Left cardiac atrium (tissue), 4 donors: Measurements from ENCODE around the gene ZSWIM6. TPM values are rescaled to one million over a fixed set of nuclear protein-coding genes. Genes with fewer than 3 reads are reported as not detected.
A peak's percentile ranks its signal among the peaks of the same experiment; 100 is the strongest.

Experiments
- ATAC-seq, 2 donors: fragments of 200-7000 bp; cut with Tn5 transposase; one replicate each; pipeline ENCODE4 v1.9.1; 2020; ENCODE audit warnings: mild to moderate bottlenecking in 2 of 2, moderate library complexity in 2 of 2
- DNase-seq: peaks from one replicate; pipeline ENCODE4 v3.0.0-alpha.2; 2020
- intact Hi-C, 2 donors: fragments of 100-400 bp; cut with DNase I; formaldehyde crosslinking; loops; one replicate each; pipeline versions ENCODE4 v1.14.1 to v1.15.1; 2022 to 2023
- total RNA-seq, 2 donors: library from RNA; stranded (reverse); fragmentation: NEBNext Ultra II Directional; extraction: Animal tissue kit (Norgen Biotek cat#: 25700); gene quantifications; one replicate each; pipeline ENCODE4 v1.2.1, GENCODE V29; 2021
- donor health status: DM: no; HTN: yes; CAD: no.
- donor health status: DM: no; HTN: yes; CAD: no; lungs with severe emphysema.
- donor health status: DM: yes; HTN: yes; CAD: no.
- donor health status: Dilated cardiomyopathy.

ZSWIM6 gene
- total RNA-seq, 2 donors from 2014 or later = 6.8 to 7.8 TPM

DNA sequence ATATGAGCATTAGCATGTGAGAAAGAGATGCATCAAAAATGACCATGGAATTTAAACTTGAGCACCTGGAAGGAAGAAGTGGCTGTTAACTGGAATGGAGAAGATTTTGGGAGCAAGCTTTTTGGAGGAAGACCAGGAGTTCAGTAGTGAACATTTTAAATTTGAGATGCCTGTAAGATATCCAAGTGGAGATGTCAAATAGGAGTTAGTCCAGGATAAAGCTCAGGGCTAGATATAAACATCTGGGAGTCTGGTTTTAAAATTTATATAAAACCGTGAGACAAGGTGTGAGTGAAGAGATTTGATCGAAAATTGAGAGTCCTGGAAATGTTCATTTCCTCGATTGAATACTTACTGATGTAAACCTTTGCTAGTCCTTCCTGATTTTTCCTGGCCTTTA lies 217.5 kb downstream of the ZSWIM6 start:
- ATAC-seq = no peak
- intact Hi-C loops = no loop called here
- DNase-seq = no peak

- ATAC-seq = peak; percentile 61 to 95
- intact Hi-C loops = no loop called here
These were observed 219.7 kb downstream of the ZSWIM6 start for GRCh38 chr5:61551637-61552313.

DNA sequence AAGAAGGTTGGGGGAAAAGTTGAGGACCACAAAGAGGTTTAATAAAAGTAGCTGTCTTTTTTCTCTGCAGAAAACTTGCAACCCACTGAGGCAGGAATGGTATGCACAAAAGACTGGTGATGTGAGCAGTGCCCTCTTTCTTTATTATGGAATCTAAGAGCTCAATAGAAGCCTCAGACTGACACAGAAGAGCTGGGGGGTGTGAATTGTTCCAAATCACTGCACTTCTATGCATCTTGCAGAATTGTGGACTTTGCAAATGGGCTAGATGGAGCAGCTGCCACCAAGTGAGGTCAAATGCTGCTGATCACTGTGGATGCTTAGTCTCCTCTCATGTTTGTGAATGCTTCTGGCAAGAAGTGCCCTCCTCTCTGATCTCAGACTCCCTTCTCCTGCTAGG lies 227.1 kb downstream of the ZSWIM6 start:
- ATAC-seq = no peak
- intact Hi-C loops = no loop called here

More at GRCh38 chr5:61551637-61552313, 219.7 kb downstream of the ZSWIM6 start:
- no peak for DNase-seq

GRCh38 chr5:61559722-61560121 lies 227.7 kb downstream of the ZSWIM6 start:
- ATAC-seq = no peak
- DNase-seq = no peak
- intact Hi-C loops = no loop called here

More for the DNA sequence above, 227.1 kb downstream of the ZSWIM6 start:
- no peak for DNase-seq

DNA sequence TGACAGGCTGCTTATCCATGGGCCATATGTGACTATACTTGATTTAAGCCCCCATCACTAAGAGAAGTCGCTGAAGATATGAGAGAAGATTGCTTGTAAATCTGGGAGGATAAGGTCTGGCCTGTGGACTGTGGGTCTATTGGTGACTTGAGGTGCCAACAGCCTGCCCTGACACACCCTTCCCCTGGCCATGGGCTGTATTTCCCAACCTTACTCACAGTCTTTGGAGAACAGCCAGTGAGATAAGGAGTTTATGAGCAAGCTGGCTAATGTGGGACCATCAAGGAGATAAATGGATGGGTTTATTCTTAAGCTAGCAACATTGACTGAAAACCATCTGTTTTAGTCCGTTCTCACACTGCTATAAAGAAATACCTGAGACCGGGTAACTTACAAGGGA lies 231.3 kb downstream of the ZSWIM6 start:
- peak; percentile 38 to 88 for ATAC-seq
- DNase-seq = no peak
- intact Hi-C loops = no loop called here

DNA sequence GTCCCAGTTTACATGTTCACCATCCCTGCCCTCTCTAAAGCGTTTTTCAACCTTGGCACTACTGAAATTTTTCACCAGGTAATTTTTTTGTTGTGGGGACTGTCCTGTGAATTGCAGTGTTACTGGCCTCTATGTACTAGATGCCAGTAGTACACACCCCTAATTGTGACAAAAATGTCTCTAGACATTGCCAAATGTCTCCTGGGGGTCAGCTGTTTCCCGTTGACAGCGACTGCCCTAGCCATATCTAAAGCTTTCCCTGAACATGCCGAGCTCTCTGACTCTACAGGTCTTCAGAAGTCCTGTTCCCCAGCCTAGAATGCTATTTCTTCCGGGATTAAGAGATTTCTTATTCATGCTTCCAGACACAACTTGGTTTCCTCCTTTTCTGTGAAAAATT lies 235.3 kb downstream of the ZSWIM6 start:
- ATAC-seq = no peak
- intact Hi-C loops = no loop called here

GRCh38 chr5:61569353-61569752 lies 237.3 kb downstream of the ZSWIM6 start:
- DNase-seq (no peak), ATAC-seq (peak; percentile 67 to 76)
- intact Hi-C loops = no loop called here

More for the DNA sequence above, 235.3 kb downstream of the ZSWIM6 start:
- no peak for DNase-seq

DNA sequence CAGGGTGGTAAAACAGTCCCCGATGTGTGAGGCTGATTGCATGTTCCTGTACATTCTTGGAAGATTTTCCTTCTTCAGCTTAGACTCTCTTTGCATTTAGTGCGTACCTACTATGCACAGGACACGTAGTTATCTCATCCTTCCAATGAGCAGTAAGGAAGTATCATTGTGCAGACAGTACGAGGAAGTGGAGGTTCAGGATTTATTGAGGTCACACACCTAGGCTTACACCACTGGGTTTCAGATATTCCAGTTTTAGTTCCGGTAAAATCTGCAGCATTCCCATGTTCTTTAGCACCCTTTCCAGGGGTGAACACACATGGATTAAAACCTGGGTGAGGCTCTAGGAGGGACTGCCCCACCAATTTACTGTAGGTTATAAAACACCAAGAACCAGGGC lies 238.7 kb downstream of the ZSWIM6 start:
- ATAC-seq (no peak), DNase-seq (no peak)
- intact Hi-C loops = no loop called here

DNA sequence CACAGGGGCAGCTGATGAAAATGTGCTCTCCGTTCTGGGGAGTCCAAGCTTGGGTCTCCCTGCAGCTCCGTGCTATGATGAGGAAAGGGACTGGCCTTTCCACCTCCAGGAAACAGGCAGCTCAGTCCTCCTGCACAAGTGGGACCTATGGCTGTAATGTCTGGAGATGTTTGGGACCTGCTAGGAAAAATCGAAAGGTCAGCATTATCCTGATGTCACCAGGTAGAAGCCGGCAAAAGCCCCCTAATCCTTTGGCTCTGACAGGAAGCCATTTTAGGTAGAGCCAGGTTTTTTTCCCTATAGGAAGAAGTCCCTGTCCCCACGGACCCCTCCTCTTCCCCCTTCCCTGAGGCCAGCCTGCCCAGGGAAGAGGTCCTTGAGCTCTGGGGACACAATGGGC lies 240.9 kb downstream of the ZSWIM6 start:
- no peak for ATAC-seq
- DNase-seq = no peak
- intact Hi-C loops = no loop called here

- no peak for ATAC-seq
- intact Hi-C loops = no loop called here
- no peak for DNase-seq
These were observed 243.0 kb downstream of the ZSWIM6 start for GRCh38 chr5:61575103-61575502.

GRCh38 chr5:61575581-61575980 lies 243.5 kb downstream of the ZSWIM6 start:
- intact Hi-C loops = no loop called here
- ATAC-seq (no peak), DNase-seq (no peak)

DNA sequence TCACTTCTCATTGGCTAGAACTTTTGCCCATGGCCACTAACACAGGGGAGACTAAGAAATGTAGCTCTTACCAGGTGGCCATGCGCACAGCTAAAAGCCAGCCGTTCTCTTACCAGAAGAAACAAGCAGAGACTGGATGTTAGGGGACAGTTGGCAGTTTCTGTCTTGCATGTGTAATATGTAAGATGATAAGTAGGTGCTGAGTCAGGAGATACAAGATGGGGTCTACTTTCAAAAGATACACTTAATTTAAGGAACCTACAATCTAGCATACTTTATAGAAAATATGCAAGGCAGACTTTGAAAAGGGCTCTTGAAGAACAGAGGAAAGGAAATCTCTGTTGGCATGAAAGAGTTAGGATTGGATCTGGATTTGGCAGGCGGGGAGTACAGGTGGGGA lies 244.5 kb downstream of the ZSWIM6 start:
- ATAC-seq (no peak), DNase-seq (no peak)
- intact Hi-C loops = no loop called here

GRCh38 chr5:61578858-61579503 lies 246.9 kb downstream of the ZSWIM6 start:
- intact Hi-C loops = no loop called here
- ATAC-seq (no peak), DNase-seq (no peak)

- intact Hi-C loops = no loop called here
- no peak for DNase-seq
- ATAC-seq = no peak
These were observed 250.3 kb downstream of the ZSWIM6 start for GRCh38 chr5:61582205-61582820.

- ATAC-seq = no peak
- intact Hi-C loops = no loop called here
- DNase-seq = no peak
These were observed 250.8 kb downstream of the ZSWIM6 start for GRCh38 chr5:61582887-61583286.

DNA sequence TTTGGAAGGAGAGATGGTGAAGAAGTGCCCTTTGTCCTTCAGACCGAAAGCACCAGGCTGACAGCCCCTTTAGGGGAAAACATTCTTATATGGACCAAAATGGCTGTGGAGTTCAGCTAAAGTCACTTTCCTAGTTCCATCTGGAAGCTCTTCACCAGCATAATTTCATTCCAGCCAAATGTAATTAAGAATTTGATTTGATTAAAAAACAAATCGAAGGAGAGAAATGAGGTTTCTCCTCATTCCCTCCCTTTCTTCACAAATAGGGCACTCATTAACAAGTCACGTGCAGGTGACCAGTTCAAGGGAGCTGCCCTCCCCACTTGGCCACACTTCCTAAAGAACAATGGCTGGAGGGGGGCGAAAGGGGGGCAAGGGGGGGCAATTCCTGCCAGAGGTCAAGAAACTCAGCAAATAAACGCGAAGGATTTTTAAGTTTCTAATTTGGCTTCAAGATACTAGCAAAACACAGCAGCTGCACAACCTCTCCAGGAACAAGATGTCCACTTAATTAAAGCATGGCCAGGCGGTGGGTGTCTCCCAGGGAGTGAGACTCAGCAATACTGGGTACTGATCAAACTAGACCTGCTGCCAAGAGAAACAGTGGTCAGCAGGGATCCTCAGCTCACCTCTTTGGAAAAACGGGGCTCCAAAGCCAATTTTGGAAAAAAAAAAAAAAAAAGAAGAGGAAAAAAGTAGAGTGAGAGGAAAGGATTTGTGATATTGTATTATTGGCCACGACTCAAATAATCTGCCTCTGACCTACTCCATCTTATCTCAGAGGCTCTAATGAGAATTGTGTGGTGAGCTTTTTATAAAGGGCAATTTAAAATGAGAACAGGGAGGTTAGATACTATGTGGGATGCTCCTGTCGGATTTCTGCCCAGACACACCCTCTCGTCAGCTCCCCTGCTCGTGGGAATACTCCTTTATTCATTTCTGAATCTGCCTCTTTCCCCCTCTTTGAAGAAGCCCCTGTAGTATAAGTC lies 254.3 kb downstream of the ZSWIM6 start:
- ATAC-seq (peak; percentile 73 to 83), DNase-seq (no peak)
- intact Hi-C loops = no loop called here

- no peak for DNase-seq
- ATAC-seq = peak in 1 of 2 donors; percentile 47
- intact Hi-C loops = no loop called here
These were observed 255.1 kb downstream of the ZSWIM6 start for GRCh38 chr5:61587125-61587524.

- intact Hi-C loops = no loop called here
- DNase-seq (no peak), ATAC-seq (no peak)
These were observed 256.2 kb downstream of the ZSWIM6 start for GRCh38 chr5:61588216-61588615.

DNA sequence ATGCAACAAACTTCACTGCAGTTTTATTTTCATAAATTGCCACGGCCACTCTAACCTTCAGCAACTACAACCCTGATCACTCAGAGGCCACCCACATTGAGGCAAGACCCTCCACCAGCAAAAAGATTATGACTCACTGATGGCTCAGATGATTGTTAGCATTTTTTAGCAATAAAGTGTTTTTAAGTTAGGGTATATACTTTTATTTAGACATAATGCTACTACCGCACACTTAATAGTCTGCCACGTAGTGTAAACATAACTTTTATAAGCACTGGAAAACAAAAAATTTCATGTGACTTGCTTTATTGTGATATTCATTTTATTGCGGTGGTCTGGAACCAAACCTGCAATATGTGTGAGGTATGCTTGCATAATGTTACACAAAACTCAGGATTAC lies 257.9 kb downstream of the ZSWIM6 start:
- no peak for ATAC-seq
- intact Hi-C loops = no loop called here
- DNase-seq = no peak
